Effector memory CD8-positive, alpha-beta T cell (primary cell): ENCODE measurements around the gene SH3RF2.

ENCODE experiments used
- ATAC-seq: fragments of 150-1000 bp; cut with Tn5 transposase; replicated peaks from 2 replicates; pipeline ENCODE4 v1.10.0; 2021; ENCODE audit warnings: mild to moderate bottlenecking, moderate library complexity
- DNase-seq, 3 experiments: peaks; one replicate each; pipeline ENCODE4 v3.0.0; 2021
- H3K27ac Mint-ChIP-seq, 2 donors: one replicate each; pipeline ENCODE4 v1.8.0; 2022; ENCODE audit warnings: mild to moderate bottlenecking in 2 of 2, mixed read lengths in 2 of 2, moderate library complexity in 2 of 2
- H3K27me3 Mint-ChIP-seq, 2 donors: one replicate each; pipeline ENCODE4 v1.8.0; 2022; ENCODE audit warnings: mixed read lengths in 2 of 2
- H3K36me3 Mint-ChIP-seq: one replicate; pipeline ENCODE4 v1.8.0; 2022; ENCODE audit warnings: mild to moderate bottlenecking, moderate library complexity, mixed read lengths; ENCODE audit not compliant: insufficient read depth
- H3K4me1 Mint-ChIP-seq, 2 donors: one replicate each; pipeline ENCODE4 v1.8.0; 2022; ENCODE audit warnings: low read depth in 2 of 2, mixed read lengths in 2 of 2
- H3K4me3 Mint-ChIP-seq, 2 donors: one replicate each; pipeline ENCODE4 v1.8.0; 2022; ENCODE audit warnings: mild to moderate bottlenecking in 2 of 2, mixed read lengths in 2 of 2, moderate library complexity in 2 of 2
- H3K9me3 Mint-ChIP-seq, 2 donors: one replicate each; pipeline ENCODE4 v1.8.0; 2022; ENCODE audit warnings: mixed read lengths in 2 of 2

Gene SH3RF2

DNA sequence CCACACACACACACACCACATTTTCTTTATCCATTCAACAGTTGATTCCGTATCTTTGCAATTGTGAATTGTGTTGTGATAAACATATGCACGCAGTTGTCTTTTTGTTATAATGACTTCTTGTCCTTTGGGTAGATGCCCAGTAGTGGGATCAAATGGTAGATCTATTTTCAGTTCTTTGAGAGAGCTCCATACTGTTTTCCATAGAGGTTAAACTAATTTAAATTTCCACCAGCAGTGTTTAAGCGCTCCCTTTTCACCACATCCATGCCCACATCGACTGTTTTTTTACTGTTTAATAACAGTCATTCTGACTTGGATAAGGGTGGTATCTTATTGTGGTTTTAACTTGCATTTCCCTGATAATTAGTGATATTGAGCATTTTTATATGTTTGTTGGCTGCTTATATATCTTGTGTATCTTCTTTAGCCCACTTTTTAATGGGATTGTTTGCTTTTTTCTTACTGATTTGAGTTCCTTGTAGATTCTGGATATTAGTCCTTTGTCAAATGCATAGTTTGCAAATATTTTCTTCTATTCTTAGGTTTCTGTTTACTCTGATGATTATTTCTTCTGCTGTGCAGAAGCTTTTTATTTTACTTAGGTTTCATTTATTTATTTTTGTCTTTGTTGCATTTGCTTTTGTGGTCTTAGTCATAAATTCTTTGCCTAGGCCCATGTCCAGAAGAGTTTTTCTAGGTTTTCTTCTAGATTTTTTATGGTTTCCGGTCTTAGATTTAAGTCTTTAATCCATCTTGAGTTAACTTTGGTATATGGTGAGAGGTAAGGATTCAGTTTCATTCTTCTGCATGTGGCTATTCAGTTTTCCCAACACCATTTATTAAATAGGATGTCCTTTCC lies 82.4 kb downstream of the SH3RF2 start:
- Mint-ChIP-seq H3K4me3 (no peak overlapping the region), H3K27ac (no peak overlapping the region), H3K9me3 (peaks cover 0 to 3% of the 10 kb centered on the region in 2 donors), H3K36me3 (no peaks in the 10 kb centered on the region), H3K4me1 (no peaks in the 10 kb centered on the region), H3K27me3 (no peaks in the 10 kb centered on the region)
- ATAC-seq (no peak), DNase-seq (no peak)

DNA sequence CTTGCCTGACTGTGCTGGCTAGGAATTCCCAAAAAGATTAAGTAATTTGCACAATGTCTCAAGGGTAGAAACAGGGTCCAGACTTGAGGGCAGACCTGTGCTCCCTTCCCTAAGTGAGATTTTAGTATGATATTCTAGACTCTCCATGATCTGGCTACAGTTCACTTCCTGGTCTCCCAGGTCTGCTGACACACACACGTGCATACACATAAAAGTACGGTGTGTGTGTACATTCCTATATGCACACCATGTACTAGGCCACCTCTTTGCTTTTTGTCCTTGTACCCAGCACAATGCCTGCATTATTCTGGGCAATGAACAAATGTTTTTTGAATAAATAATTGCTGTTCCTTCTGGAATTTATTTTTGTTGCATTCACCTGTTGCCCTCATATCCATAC lies 83.7 kb downstream of the SH3RF2 start:
- DNase-seq: no peak
- ATAC-seq: no peak
- H3K4me3 Mint-ChIP-seq: no peak overlapping the region
- no peaks in the 10 kb centered on the region for H3K36me3 Mint-ChIP-seq
- peaks cover 0 to 2% of the 10 kb centered on the region in 2 donors for H3K9me3 Mint-ChIP-seq
- no peaks in the 10 kb centered on the region for H3K27me3 Mint-ChIP-seq
- no peaks in the 10 kb centered on the region for H3K4me1 Mint-ChIP-seq
- no peak overlapping the region for H3K27ac Mint-ChIP-seq

DNA sequence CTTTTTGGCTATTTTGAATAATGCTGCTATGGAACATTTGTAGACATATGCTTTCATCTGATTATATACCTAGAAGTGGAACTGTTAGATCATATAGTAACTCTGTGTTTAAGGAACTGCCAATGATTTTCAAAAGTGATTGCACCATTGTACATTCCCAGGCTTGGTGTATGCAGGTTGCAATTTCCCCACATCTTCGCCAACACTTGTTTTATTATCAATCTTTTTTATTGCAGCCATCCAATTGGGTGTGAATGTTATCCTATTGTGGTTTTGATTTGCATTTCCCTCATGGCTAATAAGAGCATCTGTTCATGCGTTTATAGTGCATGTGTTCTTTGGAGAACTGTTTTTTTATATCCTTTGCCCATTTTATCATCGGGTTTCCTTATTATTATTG lies 87.7 kb downstream of the SH3RF2 start:
- no peaks in the 10 kb centered on the region for H3K4me1 Mint-ChIP-seq
- H3K27me3 Mint-ChIP-seq: no peaks in the 10 kb centered on the region
- H3K36me3 Mint-ChIP-seq: no peaks in the 10 kb centered on the region
- H3K27ac Mint-ChIP-seq: no peak overlapping the region
- ATAC-seq: no peak
- H3K4me3 Mint-ChIP-seq: no peak overlapping the region
- DNase-seq: no peak
- no peaks in the 10 kb centered on the region for H3K9me3 Mint-ChIP-seq

DNA sequence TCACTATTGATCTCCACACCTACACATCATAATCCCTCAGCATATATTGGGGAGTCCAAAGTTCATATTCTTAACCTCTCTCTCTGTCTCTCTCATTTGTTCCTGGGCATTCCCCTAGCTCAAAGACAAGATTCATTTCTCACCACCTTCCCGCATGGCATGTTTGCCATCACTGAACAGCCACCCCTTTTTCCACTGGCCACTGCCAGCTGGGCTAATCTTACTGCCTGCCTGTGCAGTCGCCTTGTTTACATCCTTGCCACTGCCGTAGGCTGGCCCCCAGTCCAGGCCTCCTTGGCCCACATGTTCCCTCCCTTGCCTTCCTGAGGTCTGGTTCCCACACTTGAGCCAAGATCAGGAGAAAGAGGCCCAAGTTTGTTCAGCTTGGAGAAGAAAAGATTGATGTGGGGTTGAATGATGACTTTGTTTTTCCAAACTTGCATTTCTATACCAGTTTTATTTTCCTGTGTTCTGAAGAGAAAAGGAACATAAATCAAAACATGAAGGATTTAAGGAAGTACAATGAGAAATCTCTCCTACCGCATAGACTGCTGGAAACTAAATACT lies 88.8 kb downstream of the SH3RF2 start:
- H3K27me3 Mint-ChIP-seq: no peaks in the 10 kb centered on the region
- H3K9me3 Mint-ChIP-seq: no peaks in the 10 kb centered on the region
- no peak overlapping the region for H3K4me3 Mint-ChIP-seq
- no peak for ATAC-seq
- no peak for DNase-seq
- H3K27ac Mint-ChIP-seq: no peak overlapping the region
- H3K4me1 Mint-ChIP-seq: no peaks in the 10 kb centered on the region
- H3K36me3 Mint-ChIP-seq: no peaks in the 10 kb centered on the region

DNA sequence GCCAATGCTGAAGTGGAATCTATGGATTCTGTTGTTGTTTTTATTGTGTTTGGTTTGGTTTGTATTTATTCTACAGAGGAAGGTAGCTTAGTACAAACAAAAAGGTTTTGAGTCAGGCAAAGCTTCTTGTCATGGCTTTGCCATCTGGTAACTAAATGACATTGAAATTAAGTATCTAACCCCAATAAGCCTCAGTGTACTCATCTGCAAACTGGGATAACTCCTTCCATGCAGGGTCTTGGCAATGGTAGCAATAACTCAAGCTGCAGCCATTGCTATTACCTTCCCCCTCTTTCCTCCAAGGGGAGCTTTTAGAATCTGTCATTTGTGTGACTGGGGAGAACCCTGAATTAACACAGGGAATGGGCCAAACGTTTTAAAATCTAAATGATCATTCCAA lies 89.3 kb downstream of the SH3RF2 start:
- ATAC-seq (no peak), DNase-seq (no peak)
- no peak overlapping the region for H3K4me3 Mint-ChIP-seq
- H3K27me3 Mint-ChIP-seq: no peaks in the 10 kb centered on the region
- H3K9me3 Mint-ChIP-seq: no peaks in the 10 kb centered on the region
- H3K36me3 Mint-ChIP-seq: no peaks in the 10 kb centered on the region
- H3K4me1 Mint-ChIP-seq: no peaks in the 10 kb centered on the region
- H3K27ac Mint-ChIP-seq: no peak overlapping the region

DNA sequence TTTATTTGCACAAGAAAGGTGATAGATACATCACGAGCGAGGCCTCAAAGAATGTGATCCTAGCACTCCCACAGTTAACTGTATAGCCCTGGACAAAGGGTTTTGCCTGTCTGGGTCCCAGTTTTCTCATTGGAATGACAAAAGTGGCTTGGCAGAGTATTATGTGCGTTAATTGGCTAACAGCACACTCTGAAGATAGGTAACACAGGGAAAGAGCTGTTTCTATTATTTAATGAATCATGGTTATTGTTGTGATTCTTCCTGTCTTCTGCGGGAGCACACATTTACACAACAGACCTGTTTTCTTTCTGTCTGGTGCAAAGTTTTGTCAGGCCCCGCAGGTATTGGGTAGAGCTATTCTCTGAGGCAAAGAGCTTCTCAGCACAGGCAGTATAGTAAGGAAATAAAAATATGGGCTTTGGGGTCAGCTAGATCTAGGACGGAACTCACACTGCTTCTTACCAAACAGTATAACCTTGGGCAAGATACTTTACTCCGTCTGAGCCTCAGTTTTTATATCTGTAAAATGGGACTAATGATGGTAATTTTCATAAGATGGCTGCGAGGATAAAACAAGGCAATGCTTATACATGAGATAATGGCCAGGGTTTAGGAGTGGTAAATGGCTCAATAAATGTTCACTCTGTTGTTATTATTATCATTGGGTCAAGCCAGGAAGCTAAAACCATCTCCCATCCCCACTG lies 90.1 kb downstream of the SH3RF2 start:
- Mint-ChIP-seq H3K9me3 (no peaks in the 10 kb centered on the region), H3K4me1 (no peaks in the 10 kb centered on the region), H3K27ac (no peak overlapping the region), H3K4me3 (no peak overlapping the region), H3K27me3 (no peaks in the 10 kb centered on the region), H3K36me3 (no peaks in the 10 kb centered on the region)
- no peak for DNase-seq
- ATAC-seq: no peak

DNA sequence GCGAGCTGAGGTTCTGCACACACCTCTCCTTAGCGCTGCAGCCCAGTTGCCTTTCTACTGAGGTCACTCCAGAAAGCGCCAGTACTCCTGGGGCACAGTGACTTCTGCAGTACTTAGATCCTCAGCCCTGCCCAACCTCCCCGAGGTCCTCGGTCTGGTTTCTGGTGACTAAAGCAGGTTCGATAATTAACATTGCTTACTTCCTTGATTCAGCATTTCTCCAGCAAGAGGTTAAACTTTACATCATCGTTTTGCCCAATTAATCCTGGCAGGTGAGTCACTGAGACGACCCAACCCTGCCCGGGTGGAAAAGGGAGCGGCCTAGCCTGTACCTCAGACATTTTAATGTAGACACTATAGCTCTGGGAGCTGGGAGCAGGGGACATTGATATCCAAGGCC lies 91.4 kb downstream of the SH3RF2 start:
- DNase-seq: no peak
- no peaks in the 10 kb centered on the region for H3K4me1 Mint-ChIP-seq
- H3K9me3 Mint-ChIP-seq: no peaks in the 10 kb centered on the region
- no peak overlapping the region for H3K27ac Mint-ChIP-seq
- no peak for ATAC-seq
- H3K36me3 Mint-ChIP-seq: no peaks in the 10 kb centered on the region
- H3K27me3 Mint-ChIP-seq: no peaks in the 10 kb centered on the region
- H3K4me3 Mint-ChIP-seq: no peak overlapping the region

DNA sequence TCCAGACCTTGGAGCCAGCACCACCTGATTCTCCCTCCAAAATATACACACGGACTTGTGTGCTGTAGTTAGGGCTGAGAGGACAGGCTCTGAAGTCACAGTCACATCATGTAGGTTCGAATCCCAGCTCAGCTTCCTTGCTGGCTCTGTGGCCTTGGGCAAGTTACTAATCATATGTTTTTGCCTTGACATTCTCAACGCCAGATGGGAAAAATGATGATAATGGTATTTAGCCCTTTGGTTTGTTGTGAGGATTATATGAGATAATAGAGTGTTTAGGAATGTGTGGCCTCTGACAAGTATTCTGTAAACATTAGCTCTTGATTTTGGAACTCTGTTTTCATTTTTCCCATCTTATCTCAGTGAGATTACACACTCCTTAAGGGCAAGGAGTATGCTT lies 96.5 kb downstream of the SH3RF2 start:
- Mint-ChIP-seq H3K36me3 (no peaks in the 10 kb centered on the region), H3K27me3 (no peaks in the 10 kb centered on the region), H3K27ac (no peak overlapping the region), H3K4me1 (no peaks in the 10 kb centered on the region), H3K9me3 (no peaks in the 10 kb centered on the region), H3K4me3 (no peak overlapping the region)
- DNase-seq (no peak), ATAC-seq (no peak)

DNA sequence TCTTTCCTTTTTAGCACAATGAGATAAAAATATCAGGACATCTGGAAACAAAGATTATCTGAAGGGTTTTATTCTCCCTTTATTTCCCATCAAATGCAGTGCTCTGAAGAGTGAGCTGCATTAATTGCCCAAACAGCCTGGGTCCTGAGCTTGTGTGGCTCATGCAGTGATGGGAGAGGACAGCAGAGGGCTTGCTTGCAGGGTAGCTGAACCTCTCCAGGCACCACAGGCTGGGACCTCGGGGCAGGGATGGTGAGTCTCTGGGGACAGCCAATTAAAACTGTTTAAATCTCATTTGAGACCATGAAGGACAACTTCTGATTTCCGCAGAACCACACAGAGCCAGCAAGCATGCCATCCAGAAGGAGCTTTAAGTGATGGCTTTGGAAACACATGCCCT lies 97.7 kb downstream of the SH3RF2 start:
- Mint-ChIP-seq H3K36me3 (no peaks in the 10 kb centered on the region), H3K9me3 (no peaks in the 10 kb centered on the region)
- no peak for ATAC-seq

DNA sequence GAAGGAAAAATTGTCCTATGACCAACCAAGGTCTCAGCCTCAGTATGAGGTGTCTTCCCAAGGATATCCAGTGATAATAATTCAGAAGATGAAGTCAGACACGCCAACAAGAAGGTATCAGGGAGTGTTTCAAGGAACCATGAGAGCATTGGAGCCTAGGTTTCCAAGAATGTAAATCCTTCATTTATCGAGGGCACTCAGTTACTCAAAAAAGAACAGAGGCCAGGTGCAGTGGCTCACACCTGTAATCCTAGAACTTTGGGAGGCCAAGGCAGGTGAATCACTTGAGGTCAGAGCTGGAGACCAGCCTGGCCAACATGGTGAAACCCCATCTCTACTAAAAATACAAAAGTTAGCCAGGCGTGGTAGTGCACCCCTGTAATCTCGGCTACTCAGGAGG lies 98.2 kb downstream of the SH3RF2 start:
- Mint-ChIP-seq H3K4me3 (no peak overlapping the region), H3K36me3 (no peaks in the 10 kb centered on the region), H3K9me3 (no peaks in the 10 kb centered on the region), H3K4me1 (no peaks in the 10 kb centered on the region), H3K27me3 (no peaks in the 10 kb centered on the region), H3K27ac (no peak overlapping the region)
- ATAC-seq: no peak
- no peak for DNase-seq

More for the DNA sequence above, 97.7 kb downstream of the SH3RF2 start:
- Mint-ChIP-seq H3K4me1 (no peaks in the 10 kb centered on the region), H3K27ac (no peak overlapping the region), H3K4me3 (no peak overlapping the region), H3K27me3 (no peaks in the 10 kb centered on the region)
- no peak for DNase-seq

DNA sequence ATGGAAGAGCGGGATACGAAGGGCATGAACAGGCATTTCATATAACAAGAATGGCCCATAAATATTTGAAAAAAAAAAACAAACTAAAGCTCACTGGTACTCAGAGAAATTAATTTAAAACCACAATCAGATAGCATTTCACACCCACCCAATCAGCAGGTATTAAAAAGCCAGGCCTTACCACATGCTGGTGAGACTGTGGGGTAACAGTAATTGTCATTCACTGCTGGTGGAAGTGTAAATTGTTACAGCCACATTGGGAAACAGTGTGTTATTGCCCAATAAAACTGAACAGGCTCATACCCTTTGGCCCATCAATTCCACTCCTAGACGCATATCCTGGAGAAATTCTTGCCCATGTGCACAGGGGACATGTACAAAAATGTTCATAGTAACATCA lies 103.0 kb downstream of the SH3RF2 start:
- no peak for DNase-seq
- H3K27ac Mint-ChIP-seq: no peak overlapping the region

DNA sequence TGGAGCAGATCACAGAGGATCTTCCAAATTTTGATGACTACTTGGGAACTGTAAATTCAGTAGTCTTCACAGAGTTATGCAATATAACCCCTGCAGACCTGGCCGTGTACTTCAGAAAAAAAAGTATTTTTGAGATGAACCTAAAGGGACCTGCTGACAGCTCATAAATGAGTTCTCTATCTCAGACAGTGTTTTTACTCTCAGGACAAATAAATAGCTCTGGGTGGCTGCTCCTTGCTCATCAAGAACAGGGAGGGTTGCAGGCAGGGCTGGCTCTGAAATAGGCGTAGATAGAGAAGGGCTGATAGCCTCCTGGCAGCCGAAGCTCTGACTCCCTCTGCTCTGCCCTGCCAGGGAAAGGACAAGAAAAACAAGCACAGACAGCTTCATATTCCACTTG lies 104.1 kb downstream of the SH3RF2 start:
- Mint-ChIP-seq H3K27ac (no peak overlapping the region), H3K4me1 (no peaks in the 10 kb centered on the region), H3K36me3 (no peaks in the 10 kb centered on the region), H3K9me3 (no peaks in the 10 kb centered on the region), H3K4me3 (no peak overlapping the region), H3K27me3 (no peaks in the 10 kb centered on the region)
- ATAC-seq: no peak
- no peak for DNase-seq

More for the DNA sequence above, 103.0 kb downstream of the SH3RF2 start:
- ATAC-seq: peak; percentile 29
- Mint-ChIP-seq H3K4me3 (no peak overlapping the region), H3K27me3 (no peaks in the 10 kb centered on the region), H3K36me3 (no peaks in the 10 kb centered on the region), H3K9me3 (no peaks in the 10 kb centered on the region), H3K4me1 (no peaks in the 10 kb centered on the region)

DNA sequence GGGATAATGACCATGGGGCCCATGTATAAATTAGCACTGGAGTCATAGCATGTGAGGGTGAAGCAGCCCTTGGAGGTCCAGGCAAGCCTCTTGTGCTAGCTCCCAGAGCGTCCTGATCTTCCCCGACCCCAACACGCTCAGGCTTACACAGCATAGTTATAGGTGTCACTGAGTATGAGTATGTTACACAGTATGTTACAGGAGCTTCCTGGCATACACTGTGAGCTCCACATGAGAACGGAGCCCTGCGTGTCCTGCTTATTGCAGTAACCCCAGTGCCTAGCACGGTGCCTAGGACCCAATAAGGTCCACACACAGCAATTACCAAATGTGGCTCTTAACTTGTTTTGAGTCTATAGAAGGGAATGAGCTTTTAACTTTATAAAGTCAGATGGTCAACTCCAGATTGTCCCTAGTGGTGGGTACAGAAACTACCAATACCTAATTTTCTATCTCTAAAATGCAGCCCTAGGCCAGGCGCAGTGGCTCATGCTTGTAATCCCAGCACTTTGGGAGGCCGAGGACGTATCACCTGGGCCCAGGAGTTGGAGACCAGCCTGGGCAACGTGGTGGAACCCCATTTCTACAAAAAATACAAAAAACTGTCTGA lies 104.9 kb downstream of the SH3RF2 start:
- no peak for DNase-seq
- Mint-ChIP-seq H3K36me3 (no peaks in the 10 kb centered on the region), H3K4me1 (no peaks in the 10 kb centered on the region), H3K27ac (no peak overlapping the region), H3K9me3 (no peaks in the 10 kb centered on the region), H3K27me3 (no peaks in the 10 kb centered on the region), H3K4me3 (no peak overlapping the region)
- no peak for ATAC-seq
